Activated naive CD4-positive, alpha-beta T cell treated with anti-CD3 and anti-CD28 coated beads for 36 hours (primary cell): ENCODE results near the gene MASTL. TPM values are rescaled to one million over a fixed set of nuclear protein-coding genes. Genes with fewer than 3 reads are reported as not detected.

ENCODE experiments used
- CTCF ChIA-PET: fragments of 350-600 bp; sonication (Branson Sonifier 250); formaldehyde crosslinking; loops from one replicate; lab custom pipeline; 2021; ENCODE audit warnings: antibody characterized with exemption; lab: Charles Lee
- DNase-seq: peaks from one replicate; pipeline ENCODE4 v3.0.0-alpha.2; 2020
- H3K27ac Mint-ChIP-seq: one replicate; pipeline ENCODE4 v1.8.0; 2021; ENCODE audit warnings: mild to moderate bottlenecking, mixed read lengths
- H3K27me3 Mint-ChIP-seq: one replicate; pipeline ENCODE4 v1.8.0; 2021; ENCODE audit warnings: low read depth, mixed read lengths
- H3K36me3 Mint-ChIP-seq: one replicate; pipeline ENCODE4 v1.8.0; 2021; ENCODE audit warnings: low read depth, mixed read lengths
- H3K4me1 Mint-ChIP-seq: one replicate; pipeline ENCODE4 v1.8.0; 2021; ENCODE audit warnings: low read depth, mixed read lengths
- H3K4me3 Mint-ChIP-seq: one replicate; pipeline ENCODE4 v1.8.0; 2021; ENCODE audit warnings: mild to moderate bottlenecking, moderate library complexity, mixed read lengths
- H3K9me3 Mint-ChIP-seq: one replicate; pipeline ENCODE4 v1.8.0; 2021; ENCODE audit warnings: mixed read lengths
- intact Hi-C: fragments of 100-400 bp; cut with micrococcal nuclease; formaldehyde crosslinking; loops from one replicate; pipeline ENCODE4 v1.15.1; 2023
- total RNA-seq, 2 experiments: library from RNA; stranded (reverse); gene quantifications; one replicate each; pipeline ENCODE4 v1.2.3, GENCODE V29; 2021

MASTL gene
- total RNA-seq, 2 experiments from 2014 or later = 50.7 to 51.3 TPM

GRCh38 chr10:27225642-27226257 lies 70.6 kb downstream of the MASTL start:
- intact Hi-C loops = no loop called here
- Mint-ChIP-seq H3K36me3 (peaks cover 8% of the 10 kb centered on the region), H3K27me3 (no peaks in the 10 kb centered on the region), H3K4me3 (no peak overlapping the region), H3K9me3 (no peaks in the 10 kb centered on the region), H3K27ac (no peak overlapping the region), H3K4me1 (peaks cover 7% of the 10 kb centered on the region)
- DNase-seq = no peak
- CTCF ChIA-PET = interaction anchor here (0.6 to 4.0 kb wide), 3 partner anchors 10 to 554 kb away, joined by 3 to 29 read pairs (median 3); no protein-coding TSS in a partner anchor

DNA sequence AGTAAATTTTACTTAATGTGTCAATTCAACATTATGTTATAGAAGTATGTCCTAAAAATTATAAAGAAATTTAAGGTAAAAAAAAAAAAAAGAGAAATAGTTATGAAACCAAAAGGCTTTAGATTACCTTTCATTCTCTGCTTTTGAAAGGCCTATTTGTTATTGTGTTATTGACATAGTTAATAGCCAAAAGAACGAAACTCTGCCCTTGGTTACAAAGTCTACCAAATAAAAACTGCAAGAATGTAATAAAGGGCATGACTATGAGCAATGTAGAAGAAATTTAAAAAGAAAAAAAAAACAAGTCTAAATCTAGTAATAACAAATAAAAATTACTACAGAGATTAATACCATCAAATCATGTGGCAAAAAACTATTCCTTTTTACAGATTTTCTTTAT lies 74.9 kb downstream of the MASTL start:
- DNase-seq = no peak
- Mint-ChIP-seq H3K27ac (no peak overlapping the region), H3K27me3 (no peaks in the 10 kb centered on the region), H3K4me3 (no peak overlapping the region), H3K4me1 (peaks cover 7% of the 10 kb centered on the region), H3K9me3 (no peaks in the 10 kb centered on the region), H3K36me3 (peaks cover 9% of the 10 kb centered on the region)
- CTCF ChIA-PET = interaction anchor here (0.6 kb wide), 1 partner anchor 25 kb away, joined by 3 read pairs; no protein-coding TSS in a partner anchor
- intact Hi-C loops = no loop called here

DNA sequence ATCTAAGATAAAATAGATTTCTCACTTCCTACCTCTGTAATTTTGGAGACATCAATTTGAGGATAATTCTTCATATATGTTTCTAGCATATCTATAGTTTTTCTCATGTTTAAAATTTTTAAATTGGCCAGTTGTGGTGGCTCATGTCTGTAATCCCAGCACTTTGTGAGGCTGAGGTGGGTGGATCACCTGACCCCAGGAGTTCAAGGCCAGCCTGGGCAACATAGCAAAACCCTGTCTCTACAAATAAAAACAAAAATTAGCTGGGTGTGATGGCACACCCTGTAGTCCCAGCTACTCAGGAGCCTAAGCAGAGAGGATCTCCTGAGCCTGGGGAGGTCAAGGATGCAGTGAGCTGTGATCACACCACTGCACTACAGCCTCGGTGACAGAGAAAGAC lies 80.6 kb downstream of the MASTL start:
- Mint-ChIP-seq H3K27me3 (no peaks in the 10 kb centered on the region), H3K4me1 (peaks cover 9% of the 10 kb centered on the region), H3K27ac (no peak overlapping the region), H3K9me3 (no peaks in the 10 kb centered on the region), H3K36me3 (peaks cover 9% of the 10 kb centered on the region), H3K4me3 (no peak overlapping the region)
- DNase-seq = no peak
- intact Hi-C loops = no loop called here
- CTCF ChIA-PET = interaction anchor here (0.7 to 3.6 kb wide), 3 partner anchors 12 to 551 kb away, joined by 3 to 29 read pairs (median 7); no protein-coding TSS in a partner anchor

Other genes with a start within 250 kb of the MASTL start
- gene ANKRD26, start 54.9 kb upstream of the MASTL start, total RNA-seq = 1 to 10 TPM; 4.6 to 6.6 TPM
- 100 to 1,000 TPM; 107 to 108 TPM for gene YME1L1, start 968 bp upstream of the MASTL start, total RNA-seq
- 10 to 100 TPM in 1 of 2 experiments, 1 to 10 TPM in 1; 8.7 to 10.4 TPM for gene ACBD5, start 85.4 kb downstream of the MASTL start, total RNA-seq